ENCODE data around the gene GBP6.
A peak's percentile ranks its signal among the peaks of the same experiment; 100 is the strongest.

The GBP6 gene, protein sequence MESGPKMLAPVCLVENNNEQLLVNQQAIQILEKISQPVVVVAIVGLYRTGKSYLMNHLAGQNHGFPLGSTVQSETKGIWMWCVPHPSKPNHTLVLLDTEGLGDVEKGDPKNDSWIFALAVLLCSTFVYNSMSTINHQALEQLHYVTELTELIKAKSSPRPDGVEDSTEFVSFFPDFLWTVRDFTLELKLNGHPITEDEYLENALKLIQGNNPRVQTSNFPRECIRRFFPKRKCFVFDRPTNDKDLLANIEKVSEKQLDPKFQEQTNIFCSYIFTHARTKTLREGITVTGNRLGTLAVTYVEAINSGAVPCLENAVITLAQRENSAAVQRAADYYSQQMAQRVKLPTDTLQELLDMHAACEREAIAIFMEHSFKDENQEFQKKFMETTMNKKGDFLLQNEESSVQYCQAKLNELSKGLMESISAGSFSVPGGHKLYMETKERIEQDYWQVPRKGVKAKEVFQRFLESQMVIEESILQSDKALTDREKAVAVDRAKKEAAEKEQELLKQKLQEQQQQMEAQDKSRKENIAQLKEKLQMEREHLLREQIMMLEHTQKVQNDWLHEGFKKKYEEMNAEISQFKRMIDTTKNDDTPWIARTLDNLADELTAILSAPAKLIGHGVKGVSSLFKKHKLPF

GRCh38 chr1:89363638-89364536 lies at the start of gene GBP6:
TSS of gene GBP6 (plus strand) at chr1:89364059. CDS start at chr1:89368552, 4,493 bp downstream.
- no peak for DNase-seq

GRCh38 chr1:89322402-89322801 lies 41.5 kb upstream of the GBP6 start:
- no peak for DNase-seq

DNA sequence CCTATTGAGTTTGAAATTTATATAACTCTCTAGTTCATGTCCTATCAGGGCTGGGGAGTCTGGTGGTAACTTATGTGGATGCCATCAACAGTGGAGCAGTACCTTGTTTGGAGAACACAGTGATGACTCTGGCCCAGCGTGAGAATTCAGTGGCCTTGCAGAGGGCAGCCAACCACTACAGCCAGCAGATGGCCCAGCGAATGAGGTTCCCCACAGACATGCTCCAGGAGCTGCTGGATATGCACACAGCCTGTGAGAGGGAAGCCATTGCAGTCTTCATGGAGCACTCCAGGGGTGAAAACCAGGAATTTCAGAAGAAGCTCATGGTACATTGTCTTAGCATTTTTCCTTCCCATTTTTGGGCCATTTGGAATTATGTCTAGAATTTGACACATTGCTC lies 32.0 kb upstream of the GBP6 start:
- DNase-seq: no peak

- DNase-seq: no peak
Observed at GRCh38 chr1:89332461-89332860, 31.4 kb upstream of the GBP6 start.

GRCh38 chr1:89335486-89335885 lies 28.4 kb upstream of the GBP6 start:
- DNase-seq: no peak

- no peak for DNase-seq
Observed at GRCh38 chr1:89337903-89338302, 26.0 kb upstream of the GBP6 start.

DNA sequence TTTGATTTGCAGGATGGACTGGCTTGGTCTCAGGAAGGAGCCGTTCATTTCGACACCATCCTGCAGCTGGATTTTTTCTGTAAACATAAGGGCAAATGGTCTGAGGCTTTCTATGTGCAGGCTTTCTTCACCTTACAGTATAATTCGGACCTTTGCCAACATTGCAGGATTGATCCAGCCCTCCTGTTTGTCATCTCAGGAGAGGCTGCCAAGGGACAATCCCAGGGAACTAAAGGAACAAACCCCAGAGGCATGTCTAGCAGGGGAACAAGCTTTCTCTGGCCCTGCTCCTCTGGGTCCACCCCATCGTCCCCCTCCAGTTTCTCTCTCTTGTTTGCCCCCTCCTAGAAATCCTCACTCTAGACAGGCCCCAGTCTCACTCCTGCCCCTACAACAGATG lies 24.8 kb upstream of the GBP6 start:
- no peak for DNase-seq

- peak; percentile 8 for DNase-seq
Observed at GRCh38 chr1:89345479-89345878, 18.4 kb upstream of the GBP6 start.

- DNase-seq: no peak
Observed at GRCh38 chr1:89347296-89347695, 16.6 kb upstream of the GBP6 start.

DNA sequence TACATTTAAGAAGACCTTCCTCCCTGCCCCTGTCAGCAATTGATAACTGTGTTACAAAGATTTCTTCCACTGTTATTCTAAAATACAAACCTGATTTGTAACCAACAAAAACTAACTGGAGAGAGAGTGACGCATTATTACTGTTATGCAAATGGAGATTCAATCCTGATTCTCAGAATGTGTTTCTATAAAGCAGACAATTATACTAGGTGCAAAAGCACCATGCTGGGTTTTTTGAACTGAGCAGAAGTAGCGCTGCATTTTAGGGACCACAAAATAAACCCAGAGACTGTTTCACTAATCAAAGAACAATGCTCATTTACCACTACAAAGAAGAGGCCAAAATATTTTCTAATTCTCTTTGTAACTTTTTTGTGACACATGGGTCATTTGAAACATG lies 13.6 kb upstream of the GBP6 start:
- no peak for DNase-seq

DNA sequence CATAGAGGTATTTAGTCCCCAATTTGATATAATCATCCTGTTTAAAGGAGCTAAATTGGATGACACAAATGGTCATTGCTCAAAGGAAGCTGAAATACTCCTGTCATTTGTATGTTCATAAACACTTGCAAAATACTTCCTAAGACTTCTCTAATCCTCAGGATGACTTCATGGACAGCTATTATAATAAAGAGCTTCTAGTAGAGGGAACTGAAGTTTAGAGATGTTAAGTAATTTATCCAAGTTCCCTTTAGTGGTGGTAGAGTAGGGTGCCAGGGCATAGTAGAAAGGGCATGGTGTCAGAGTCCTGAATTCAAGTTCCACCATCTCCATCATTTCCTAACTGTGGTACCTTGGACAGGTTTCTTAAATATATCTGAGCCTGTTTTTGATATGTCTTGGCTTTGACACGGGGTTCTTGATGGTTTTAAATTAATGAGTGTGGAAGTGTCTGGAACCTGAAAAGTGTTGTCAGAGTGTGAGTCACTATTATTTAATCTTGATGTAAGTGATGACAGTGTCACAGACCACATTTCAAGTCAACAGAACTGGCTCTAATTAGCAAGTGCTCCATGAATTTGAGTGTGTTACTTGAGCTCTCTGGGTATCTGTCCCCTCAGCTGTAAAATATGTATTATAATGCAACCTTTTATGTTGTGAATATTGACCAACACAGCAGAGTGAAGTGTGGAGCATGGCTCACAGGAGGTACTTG lies 12.1 kb upstream of the GBP6 start:
- DNase-seq: no peak

DNA sequence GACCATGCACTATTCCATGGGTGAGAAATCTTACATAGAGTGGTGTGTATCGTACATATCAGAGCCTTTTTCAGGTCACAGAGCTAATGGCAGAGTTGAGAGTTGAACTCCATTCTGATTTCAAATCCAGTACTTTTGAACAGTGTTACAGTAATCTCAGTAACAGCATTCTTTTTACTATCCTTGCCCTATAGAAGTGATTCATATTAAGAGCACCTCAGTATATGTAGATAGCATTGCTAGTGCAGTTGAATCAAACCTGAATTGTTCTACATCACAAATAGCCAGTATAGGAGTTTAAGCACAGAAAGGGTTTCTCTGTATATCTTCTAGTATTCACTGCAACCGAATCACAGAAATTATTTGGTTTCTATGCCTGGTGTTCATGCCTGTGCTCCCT lies 11.4 kb upstream of the GBP6 start:
- no peak for DNase-seq

DNA sequence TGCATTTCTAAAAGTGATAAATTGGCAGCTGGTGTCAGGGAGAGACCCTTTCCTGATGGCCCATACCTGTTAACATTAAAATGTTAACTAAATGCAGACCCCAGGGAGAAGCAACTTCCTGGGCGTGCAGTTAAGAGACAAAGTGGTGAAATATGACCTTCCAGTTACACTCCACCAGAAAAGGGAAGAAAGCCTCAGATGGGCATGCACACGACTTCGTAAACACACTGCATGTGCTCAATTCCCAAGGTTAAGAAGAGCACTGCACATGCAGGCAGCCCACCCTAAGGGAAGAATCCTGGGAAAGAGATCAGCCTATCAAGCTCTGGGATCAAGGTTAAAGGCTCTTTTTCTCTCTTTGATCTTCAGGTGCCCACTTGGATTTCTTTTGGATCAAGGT lies 9.7 kb upstream of the GBP6 start:
- DNase-seq: no peak

GRCh38 chr1:89355056-89355455 lies 8.8 kb upstream of the GBP6 start:
- DNase-seq: no peak

- peak; percentile 87 for DNase-seq
Observed at GRCh38 chr1:89356658-89357400, 7.0 kb upstream of the GBP6 start.

GRCh38 chr1:89358287-89358893 lies 5.5 kb upstream of the GBP6 start:
- peak; percentile 88 for DNase-seq

DNA sequence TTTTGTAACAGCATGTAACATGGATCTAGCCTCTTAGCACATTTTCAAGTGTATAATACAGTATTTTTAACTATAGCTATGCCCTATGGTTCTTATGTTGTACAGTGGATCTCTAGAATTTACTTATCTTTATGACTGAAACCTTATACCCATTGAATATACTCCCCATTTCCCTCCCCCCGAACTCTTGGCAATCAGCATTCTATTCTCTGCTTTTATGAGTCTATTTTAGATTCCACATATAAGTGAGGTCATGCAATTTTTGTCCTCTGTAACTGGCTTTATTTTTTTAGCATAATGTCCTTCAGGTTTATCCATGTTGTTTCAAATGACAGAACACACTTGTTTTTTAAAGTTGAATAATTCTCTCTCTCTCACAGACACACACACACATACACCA lies 3.1 kb upstream of the GBP6 start:
- no peak for DNase-seq

GRCh38 chr1:89361681-89362080 lies 2.2 kb upstream of the GBP6 start:
- DNase-seq: no peak

- DNase-seq: no peak
Observed at GRCh38 chr1:89363196-89363595, 663 bp upstream of the GBP6 start.

- no peak for DNase-seq
Observed at GRCh38 chr1:89364954-89365550, 1.2 kb downstream of the GBP6 start.

GRCh38 chr1:89367221-89367620 lies 3.4 kb downstream of the GBP6 start:
- no peak for DNase-seq

Measured in NCI-H82 (cell line).